Upper lobe of left lung (tissue), 4 donors: ENCODE data around the gene MGAT1.

Source experiments
- CTCF ChIP-seq, 6 experiments: fragments of 450-650 bp in 4 of 6; fragments of 200-600 bp in 2 of 6; sonication (generic) in 2 of 6; IDR thresholded peaks; one replicate each; pipeline ENCODE4 v1.5.1; 2016 to 2019; ENCODE audit warnings: antibody characterized with exemption in 6 of 6
- EP300 ChIP-seq, 4 donors: sonication (generic); formaldehyde crosslinking; IDR thresholded peaks; one replicate each; pipeline ENCODE4 v1.5.1; 2017; ENCODE audit warnings: antibody characterized with exemption in 4 of 4, control low read depth in 2 of 4
- POLR2A ChIP-seq, 4 donors: fragments of 450-650 bp; IDR thresholded peaks; one replicate each; pipeline ENCODE4 v1.5.1; 2016 to 2017; ENCODE audit warnings: antibody characterized with exemption in 4 of 4, mild to moderate bottlenecking in 2 of 4
- POLR2AphosphoS5 ChIP-seq, 2 donors: sonication (generic); formaldehyde crosslinking; IDR thresholded peaks; one replicate each; pipeline ENCODE4 v1.5.1; 2017; ENCODE audit warnings: antibody characterized with exemption in 2 of 2

DNA sequence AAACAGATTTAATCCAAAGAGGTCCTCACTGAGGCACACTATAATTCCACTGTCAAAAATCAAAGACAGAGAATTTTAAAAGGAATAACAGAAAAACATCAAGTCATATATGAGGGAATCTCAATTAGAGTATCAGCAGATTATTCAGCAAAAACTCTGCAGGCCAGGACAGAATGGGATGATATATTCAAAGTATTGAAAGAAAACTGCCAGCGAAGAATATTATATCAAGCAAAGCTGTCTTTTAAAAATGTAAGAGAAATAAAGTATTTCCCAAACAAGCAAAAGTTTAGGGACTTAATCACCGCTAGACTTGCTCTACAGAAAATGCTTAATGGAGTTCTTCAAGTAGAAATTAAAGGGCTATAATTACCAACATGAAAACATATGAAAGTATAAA lies 47.0 kb downstream of the MGAT1 start:
- no peak for TF ChIP-seq EP300 (IDR thresholded peaks at IDR 0.05)
- TF ChIP-seq POLR2AphosphoS5 (IDR thresholded peaks at IDR 0.05) = no peak
- TF ChIP-seq CTCF (IDR thresholded peaks at IDR 0.05) = no peak
- TF ChIP-seq POLR2A (IDR thresholded peaks at IDR 0.05) = no peak
